GM12873 (cell line): ENCODE data around the gene SOCS1.
A peak's percentile ranks its signal among the peaks of the same experiment; 100 is the strongest.

ENCODE experiments used
- TF ChIP-seq, protein P1 (sequence below): IDR thresholded peaks from 2 replicates; pipeline ENCODE4 v1.5.1; 2012; ENCODE audit warnings: low read depth, mild to moderate bottlenecking, moderate library complexity, low read length, control low read depth; ENCODE audit not compliant: insufficient read depth; ENCODE audit errors: missing control alignments

The SOCS1 gene, protein sequence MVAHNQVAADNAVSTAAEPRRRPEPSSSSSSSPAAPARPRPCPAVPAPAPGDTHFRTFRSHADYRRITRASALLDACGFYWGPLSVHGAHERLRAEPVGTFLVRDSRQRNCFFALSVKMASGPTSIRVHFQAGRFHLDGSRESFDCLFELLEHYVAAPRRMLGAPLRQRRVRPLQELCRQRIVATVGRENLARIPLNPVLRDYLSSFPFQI

DNA sequence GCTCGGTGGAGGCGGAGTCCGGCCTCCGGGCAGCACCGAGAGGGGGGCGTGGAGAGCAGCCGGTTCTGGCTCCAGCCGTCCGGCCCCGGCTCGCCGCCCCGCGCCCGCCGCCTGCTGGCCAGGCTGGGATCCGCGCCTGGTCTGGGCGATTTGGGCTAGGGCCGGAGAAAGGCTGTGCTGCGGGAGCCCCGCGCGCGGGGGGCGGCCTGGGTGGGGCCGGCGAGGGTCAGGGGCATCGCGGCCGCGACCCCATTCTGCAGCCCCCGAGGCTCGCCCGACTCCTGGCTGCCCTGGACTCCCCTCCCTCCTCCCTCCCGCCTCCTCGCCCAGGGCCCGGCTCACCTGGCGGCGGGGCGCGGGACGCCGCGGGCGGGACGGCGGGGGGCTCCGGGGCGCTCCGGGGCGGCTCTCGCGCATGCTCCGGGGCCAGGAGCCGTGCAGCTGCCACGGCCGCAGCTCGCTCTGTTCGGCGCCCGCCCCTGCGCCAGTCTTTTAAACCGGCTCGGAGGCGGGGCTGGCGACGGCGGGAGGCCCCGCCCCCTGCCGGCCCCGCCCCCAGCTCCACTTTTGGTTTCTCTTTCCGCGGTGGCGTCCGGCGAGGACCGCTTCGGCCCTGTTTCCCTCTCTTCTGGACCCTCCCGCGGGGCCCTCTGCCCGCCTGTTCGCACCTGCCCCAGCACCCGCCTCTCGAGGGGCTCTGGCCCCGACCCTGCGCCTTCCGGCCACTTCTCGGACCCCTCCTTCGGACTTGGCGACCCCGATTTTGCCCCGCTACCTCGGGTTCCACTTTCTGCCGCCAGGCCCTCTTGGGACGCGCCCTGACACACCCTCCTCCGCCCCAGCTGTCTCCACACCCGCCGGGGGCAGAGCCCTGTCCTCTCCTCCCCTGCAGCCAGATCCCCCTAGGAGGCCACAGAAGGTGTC, at the start of gene SOCS1:
SOCS1 (minus strand) TSS at position 468 of the 924 bp plus-strand sequence. CDS start 726 bp downstream, outside the sequence.
- TF ChIP-seq, protein P1, sequence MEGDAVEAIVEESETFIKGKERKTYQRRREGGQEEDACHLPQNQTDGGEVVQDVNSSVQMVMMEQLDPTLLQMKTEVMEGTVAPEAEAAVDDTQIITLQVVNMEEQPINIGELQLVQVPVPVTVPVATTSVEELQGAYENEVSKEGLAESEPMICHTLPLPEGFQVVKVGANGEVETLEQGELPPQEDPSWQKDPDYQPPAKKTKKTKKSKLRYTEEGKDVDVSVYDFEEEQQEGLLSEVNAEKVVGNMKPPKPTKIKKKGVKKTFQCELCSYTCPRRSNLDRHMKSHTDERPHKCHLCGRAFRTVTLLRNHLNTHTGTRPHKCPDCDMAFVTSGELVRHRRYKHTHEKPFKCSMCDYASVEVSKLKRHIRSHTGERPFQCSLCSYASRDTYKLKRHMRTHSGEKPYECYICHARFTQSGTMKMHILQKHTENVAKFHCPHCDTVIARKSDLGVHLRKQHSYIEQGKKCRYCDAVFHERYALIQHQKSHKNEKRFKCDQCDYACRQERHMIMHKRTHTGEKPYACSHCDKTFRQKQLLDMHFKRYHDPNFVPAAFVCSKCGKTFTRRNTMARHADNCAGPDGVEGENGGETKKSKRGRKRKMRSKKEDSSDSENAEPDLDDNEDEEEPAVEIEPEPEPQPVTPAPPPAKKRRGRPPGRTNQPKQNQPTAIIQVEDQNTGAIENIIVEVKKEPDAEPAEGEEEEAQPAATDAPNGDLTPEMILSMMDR: peak; percentile 77

DNA sequence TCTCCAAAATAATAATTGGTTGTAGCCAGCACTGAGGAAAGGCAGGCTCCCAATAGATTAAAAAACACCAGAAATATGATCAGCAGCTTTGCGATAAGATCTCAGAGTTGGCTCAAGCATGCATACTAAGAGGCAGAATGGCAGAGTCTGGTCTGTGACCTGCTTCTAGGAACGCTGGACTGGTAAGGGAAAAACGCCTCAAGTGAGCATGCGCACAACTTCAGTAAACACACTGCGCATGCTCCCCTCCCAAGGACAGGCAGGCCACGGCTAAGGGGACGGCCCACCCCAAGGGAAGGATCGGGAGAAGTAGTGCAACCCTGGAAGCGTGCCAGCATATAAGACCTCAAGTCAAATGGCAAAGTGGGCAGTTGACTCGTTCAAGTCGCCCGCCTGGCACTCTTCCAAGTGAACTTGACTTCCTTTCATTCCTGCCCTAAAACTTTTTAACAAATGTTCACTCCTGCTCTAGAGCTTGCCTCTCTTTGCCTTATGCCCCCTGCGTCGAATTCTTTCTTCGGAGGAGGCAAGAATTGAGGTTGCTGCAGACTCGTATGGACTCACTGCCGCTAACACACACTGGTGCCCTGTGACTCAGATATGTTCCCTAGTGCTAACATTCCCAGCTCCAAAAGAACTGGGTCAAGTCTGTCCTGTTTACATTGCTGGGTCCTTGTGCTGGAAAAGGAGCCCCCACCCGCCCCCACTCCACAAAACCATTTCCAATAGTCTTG, 47.6 kb upstream of the SOCS1 start:
- TF ChIP-seq, protein P1: no peak

DNA sequence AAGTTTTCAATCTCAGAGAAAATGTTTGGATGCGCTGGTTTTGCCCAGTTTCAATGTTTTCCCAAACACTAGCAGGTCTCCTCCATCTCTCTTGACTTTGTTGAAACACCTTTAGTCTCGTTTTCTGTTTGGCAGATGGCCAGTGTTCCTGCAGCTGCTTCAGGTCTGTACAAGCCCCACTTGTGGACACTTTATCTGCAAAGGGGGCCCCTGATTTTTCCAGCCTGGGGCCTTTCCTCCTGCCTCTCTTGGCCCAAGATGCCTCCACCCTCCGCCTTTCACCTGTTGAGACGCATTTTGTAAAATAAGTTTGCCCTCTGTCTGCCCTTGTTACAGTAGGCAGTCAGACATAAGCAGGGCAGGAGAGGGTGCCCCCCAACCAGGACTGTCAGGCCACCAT, 47.0 kb upstream of the SOCS1 start:
- TF ChIP-seq, protein P1: no peak

DNA sequence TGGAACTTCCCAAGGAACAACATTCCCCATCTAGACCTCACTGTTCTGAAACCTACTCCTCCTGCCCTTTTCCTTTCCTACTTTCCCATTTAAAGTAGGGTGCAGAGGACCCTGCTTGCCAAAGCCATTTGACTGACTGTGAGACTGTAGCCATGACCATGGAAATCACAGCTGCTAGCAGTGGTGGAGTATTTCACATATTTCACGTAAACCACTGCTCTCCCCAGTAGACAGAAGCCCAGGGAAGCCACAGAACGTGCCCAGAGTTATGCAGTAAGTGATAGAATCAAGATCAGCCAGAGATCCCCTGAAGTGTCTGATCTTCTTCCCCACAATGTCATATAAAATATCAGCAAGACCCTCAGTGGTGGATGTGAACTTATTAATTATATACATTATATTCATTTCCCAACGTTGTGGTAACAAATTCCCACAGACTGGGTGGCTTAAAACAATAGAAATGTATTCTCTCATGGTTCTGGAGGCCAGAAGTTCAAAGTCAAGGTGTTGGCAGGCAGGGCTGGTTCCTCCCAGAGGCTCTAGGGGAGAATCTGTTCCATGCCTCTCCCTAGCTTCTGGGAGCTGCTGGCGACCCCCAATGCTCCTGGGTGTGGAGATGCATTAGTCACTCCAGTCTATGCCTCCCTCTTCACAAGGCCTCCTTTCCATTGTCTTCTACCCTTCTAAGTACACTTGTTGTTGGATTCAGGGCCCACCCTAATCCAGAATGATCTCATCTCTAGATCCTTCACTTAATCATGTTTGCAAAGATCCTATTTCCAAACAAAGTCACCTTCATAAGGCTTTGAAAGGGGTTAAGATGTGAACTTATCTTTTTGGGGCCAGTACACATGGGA, 45.9 kb upstream of the SOCS1 start:
- TF ChIP-seq, protein P1: no peak

DNA sequence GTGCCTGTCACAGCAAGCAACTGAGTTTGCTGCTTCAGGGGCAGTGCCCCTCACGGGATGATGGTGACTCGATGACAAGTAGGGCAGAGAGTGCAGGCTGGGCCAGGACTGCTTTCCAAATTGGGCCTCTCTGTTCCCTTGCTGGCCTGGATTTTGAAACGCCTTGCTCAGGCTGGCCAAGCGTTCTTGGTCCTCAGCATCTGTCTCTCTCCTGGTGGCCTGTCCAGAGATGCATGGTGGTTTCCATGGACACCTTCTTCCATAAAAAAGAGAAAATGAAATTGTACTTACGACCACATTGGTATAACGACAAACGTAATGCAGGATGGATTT, 44.5 kb upstream of the SOCS1 start:
- TF ChIP-seq, protein P1: no peak

DNA sequence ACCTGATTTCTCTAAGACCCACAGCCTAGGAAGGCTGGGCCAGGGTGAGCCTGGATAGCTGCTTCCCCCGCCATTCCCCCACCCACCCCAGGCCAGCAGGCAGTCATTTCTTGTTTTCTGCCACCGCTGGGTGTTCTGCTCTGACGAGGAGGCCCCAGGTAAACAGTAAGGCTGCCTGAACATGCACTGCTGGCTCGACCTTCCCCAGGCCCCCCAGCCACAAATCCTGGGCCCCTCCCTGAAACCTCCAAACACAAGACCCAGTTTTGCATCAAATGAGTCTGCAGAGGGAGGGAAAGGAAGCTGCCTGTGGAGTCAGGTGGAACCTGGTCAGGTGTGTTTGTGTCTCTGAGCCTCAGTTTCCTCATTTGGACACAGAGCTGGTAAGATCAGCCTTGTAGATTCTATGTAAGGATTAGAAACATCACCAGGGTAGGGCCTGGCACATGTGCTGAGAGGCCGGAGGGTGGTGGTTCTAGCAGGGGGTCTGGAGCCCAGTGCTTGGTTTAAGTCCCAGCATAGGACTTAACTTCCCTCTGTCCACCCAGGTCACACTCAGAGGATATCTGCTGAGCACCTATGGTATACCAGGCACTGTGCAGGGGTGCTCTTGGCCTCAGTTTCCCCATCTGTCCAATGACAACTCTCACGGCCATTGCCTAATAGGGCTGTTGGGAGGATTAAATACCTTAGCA, 44.0 kb upstream of the SOCS1 start:
- TF ChIP-seq, protein P1: no peak
